ENCODE results near the gene SMURF2. TPM values are rescaled to one million over a fixed set of nuclear protein-coding genes. Genes with fewer than 3 reads are reported as not detected.

SMURF2 gene
- polyA plus RNA-seq, 3 donors from 2014 or later, result 8.1 to 8.5 (median 8.3) TPM

GRCh38 chr17:64632606-64633005 lies 29.5 kb downstream of the SMURF2 start:
- Mint-ChIP-seq H3K27me3 (ENCODE audit: low read depth in 3 of 3) (peaks cover 0 to 3% (median 0%) of the 10 kb centered on the region in 3 donors), H3K4me1 (peaks cover 74 to 85% of the 10 kb centered on the region in 2 donors), H3K9me3 (no peaks in the 10 kb centered on the region), H3K36me3 (no peaks in the 10 kb centered on the region), H3K4me3 (no peak overlapping the region), H3K27ac (peak overlapping the region in 4 of 6 donors; percentile 7 to 74 (median 40))
- no peak for DNase-seq

- Mint-ChIP-seq H3K4me3 (peak overlapping the region in 2 of 5 donors; percentile 4 to 12), H3K27ac (peak overlapping the region in 4 of 6 donors; percentile 7 to 69 (median 16)), H3K27me3 (ENCODE audit: low read depth in 3 of 3) (peaks cover 0 to 3% (median 0%) of the 10 kb centered on the region in 3 donors), H3K4me1 (peaks cover 78 to 88% of the 10 kb centered on the region in 2 donors), H3K36me3 (no peaks in the 10 kb centered on the region), H3K9me3 (no peaks in the 10 kb centered on the region)
- no peak for DNase-seq
These were observed 29.9 kb downstream of the SMURF2 start for GRCh38 chr17:64632194-64632593.

GRCh38 chr17:64630309-64631223 lies 31.5 kb downstream of the SMURF2 start:
- DNase-seq, result no peak
- peaks cover 79 to 95% of the 10 kb centered on the region in 2 donors for H3K4me1 Mint-ChIP-seq
- H3K27ac Mint-ChIP-seq, result peak overlapping the region in 3 of 6 donors; percentile 52 to 73 (median 65)
- H3K9me3 Mint-ChIP-seq, result no peaks in the 10 kb centered on the region
- peaks cover 0 to 3% (median 0%) of the 10 kb centered on the region in 3 donors for H3K27me3 Mint-ChIP-seq (ENCODE audit: low read depth in 3 of 3)
- H3K4me3 Mint-ChIP-seq, result peak overlapping the region in 2 of 5 donors; percentile 4 to 23
- no peaks in the 10 kb centered on the region for H3K36me3 Mint-ChIP-seq

- Mint-ChIP-seq H3K4me1 (peaks cover 70 to 88% of the 10 kb centered on the region in 2 donors), H3K36me3 (no peaks in the 10 kb centered on the region), H3K27ac (peak overlapping the region; percentile 16 to 65 (median 61)), H3K27me3 (ENCODE audit: low read depth in 3 of 3) (peaks cover 0 to 3% (median 0%) of the 10 kb centered on the region in 3 donors), H3K9me3 (no peaks in the 10 kb centered on the region), H3K4me3 (peak overlapping the region in 3 of 5 donors; percentile 6 to 33 (median 6))
- DNase-seq, result no peak
These were observed 33.5 kb downstream of the SMURF2 start for GRCh38 chr17:64628641-64629040.

GRCh38 chr17:64627797-64628196 lies 34.3 kb downstream of the SMURF2 start:
- DNase-seq, result no peak
- Mint-ChIP-seq H3K27me3 (ENCODE audit: low read depth in 3 of 3) (peaks cover 0 to 3% (median 0%) of the 10 kb centered on the region in 3 donors), H3K27ac (peak overlapping the region; percentile 1 to 63 (median 40)), H3K36me3 (no peaks in the 10 kb centered on the region), H3K4me3 (peak overlapping the region in 2 of 5 donors; percentile 12 to 42), H3K9me3 (no peaks in the 10 kb centered on the region), H3K4me1 (peaks cover 72 to 88% of the 10 kb centered on the region in 2 donors)

GRCh38 chr17:64626827-64627226 lies 35.3 kb downstream of the SMURF2 start:
- no peak for DNase-seq
- no peaks in the 10 kb centered on the region for H3K9me3 Mint-ChIP-seq
- H3K27ac Mint-ChIP-seq, result no peak overlapping the region
- H3K36me3 Mint-ChIP-seq, result no peaks in the 10 kb centered on the region
- H3K4me1 Mint-ChIP-seq, result peaks cover 69 to 84% of the 10 kb centered on the region in 2 donors
- peaks cover 0 to 3% (median 0%) of the 10 kb centered on the region in 3 donors for H3K27me3 Mint-ChIP-seq (ENCODE audit: low read depth in 3 of 3)
- H3K4me3 Mint-ChIP-seq, result no peak overlapping the region

GRCh38 chr17:64625541-64625940 lies 36.6 kb downstream of the SMURF2 start:
- DNase-seq, result no peak
- Mint-ChIP-seq H3K36me3 (no peaks in the 10 kb centered on the region), H3K27me3 (ENCODE audit: low read depth in 3 of 3) (no peaks in the 10 kb centered on the region), H3K9me3 (no peaks in the 10 kb centered on the region), H3K4me3 (no peak overlapping the region), H3K27ac (peak overlapping the region in 3 of 6 donors; percentile 49 to 62 (median 62)), H3K4me1 (peaks cover 58 to 71% of the 10 kb centered on the region in 2 donors)

- H3K27me3 Mint-ChIP-seq (ENCODE audit: low read depth in 3 of 3), result peaks cover 0 to 1% (median 0%) of the 10 kb centered on the region in 3 donors
- no peak overlapping the region for H3K4me3 Mint-ChIP-seq
- DNase-seq, result no peak
- peak overlapping the region in 2 of 6 donors; percentile 10 to 33 for H3K27ac Mint-ChIP-seq
- H3K9me3 Mint-ChIP-seq, result no peaks in the 10 kb centered on the region
- H3K4me1 Mint-ChIP-seq, result peaks cover 45 to 58% of the 10 kb centered on the region in 2 donors
- H3K36me3 Mint-ChIP-seq, result no peaks in the 10 kb centered on the region
These were observed 39.0 kb downstream of the SMURF2 start for GRCh38 chr17:64622931-64623654.

GRCh38 chr17:64621772-64622171 lies 40.3 kb downstream of the SMURF2 start:
- Mint-ChIP-seq H3K27ac (no peak overlapping the region), H3K9me3 (no peaks in the 10 kb centered on the region), H3K36me3 (no peaks in the 10 kb centered on the region), H3K4me1 (peaks cover 42 to 59% of the 10 kb centered on the region in 2 donors), H3K4me3 (no peak overlapping the region), H3K27me3 (ENCODE audit: low read depth in 3 of 3) (peaks cover 0 to 1% (median 0%) of the 10 kb centered on the region in 3 donors)
- DNase-seq, result no peak

- Mint-ChIP-seq H3K36me3 (no peaks in the 10 kb centered on the region), H3K4me1 (peaks cover 45 to 58% of the 10 kb centered on the region in 2 donors), H3K9me3 (no peaks in the 10 kb centered on the region), H3K4me3 (no peak overlapping the region), H3K27ac (no peak overlapping the region), H3K27me3 (ENCODE audit: low read depth in 3 of 3) (peaks cover 0 to 1% (median 0%) of the 10 kb centered on the region in 3 donors)
- no peak for DNase-seq
These were observed 43.3 kb downstream of the SMURF2 start for GRCh38 chr17:64618848-64619247.

GRCh38 chr17:64617125-64617780 lies 44.9 kb downstream of the SMURF2 start:
- Mint-ChIP-seq H3K9me3 (no peaks in the 10 kb centered on the region), H3K27me3 (ENCODE audit: low read depth in 3 of 3) (peaks cover 0 to 1% (median 0%) of the 10 kb centered on the region in 3 donors), H3K27ac (peak overlapping the region in 3 of 6 donors; percentile 20 to 54 (median 48)), H3K36me3 (no peaks in the 10 kb centered on the region), H3K4me1 (peaks cover 41 to 58% of the 10 kb centered on the region in 2 donors), H3K4me3 (no peak overlapping the region)
- DNase-seq, result no peak

GRCh38 chr17:64615028-64615677 lies 47.0 kb downstream of the SMURF2 start:
- Mint-ChIP-seq H3K9me3 (no peaks in the 10 kb centered on the region), H3K4me1 (peaks cover 43 to 58% of the 10 kb centered on the region in 2 donors), H3K27me3 (ENCODE audit: low read depth in 3 of 3) (peaks cover 0 to 1% (median 0%) of the 10 kb centered on the region in 3 donors), H3K27ac (peak overlapping the region in 3 of 6 donors; percentile 13 to 22 (median 19)), H3K4me3 (no peak overlapping the region), H3K36me3 (no peaks in the 10 kb centered on the region)
- DNase-seq, result no peak

Data from immature natural killer cell (primary cell).